ENCODE results near the gene RAD51B. TPM values are rescaled to one million over a fixed set of nuclear protein-coding genes. Genes with fewer than 3 reads are reported as not detected.

The RAD51B gene
- total RNA-seq, 4 donors from 2014 or later = 14.0 to 16.4 (median 14.8) TPM

DNA sequence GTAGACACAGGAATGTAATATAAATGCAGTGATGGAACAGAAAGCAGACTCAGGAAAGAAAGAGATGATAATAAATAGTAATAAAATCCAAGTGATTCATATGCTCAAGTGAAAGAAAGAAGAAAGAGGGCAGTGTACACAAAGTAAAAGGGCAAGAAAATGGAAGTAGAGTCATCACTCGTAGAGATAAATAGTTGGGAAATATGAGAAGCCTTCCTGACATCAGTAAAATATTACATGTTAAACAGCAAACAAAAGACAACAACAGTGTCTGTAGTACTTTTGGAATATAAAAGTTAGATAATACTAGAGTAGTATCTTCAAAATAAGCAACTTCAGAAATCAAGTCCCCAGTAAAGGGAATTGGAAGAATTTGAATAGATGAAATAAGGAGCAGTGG lies 412.3 kb downstream of the RAD51B start:
- no peaks in the 10 kb centered on the region for H3K27me3 ChIP-seq
- intact Hi-C loops (cut with DNase I) = no loop called here
- WGBS, 2 donors = 68 to 78% methylated on average over 1 of the region's 1 CpG
- no peak for TF ChIP-seq POLR2A (IDR thresholded peaks at IDR 0.05)
- TF ChIP-seq, protein P1, sequence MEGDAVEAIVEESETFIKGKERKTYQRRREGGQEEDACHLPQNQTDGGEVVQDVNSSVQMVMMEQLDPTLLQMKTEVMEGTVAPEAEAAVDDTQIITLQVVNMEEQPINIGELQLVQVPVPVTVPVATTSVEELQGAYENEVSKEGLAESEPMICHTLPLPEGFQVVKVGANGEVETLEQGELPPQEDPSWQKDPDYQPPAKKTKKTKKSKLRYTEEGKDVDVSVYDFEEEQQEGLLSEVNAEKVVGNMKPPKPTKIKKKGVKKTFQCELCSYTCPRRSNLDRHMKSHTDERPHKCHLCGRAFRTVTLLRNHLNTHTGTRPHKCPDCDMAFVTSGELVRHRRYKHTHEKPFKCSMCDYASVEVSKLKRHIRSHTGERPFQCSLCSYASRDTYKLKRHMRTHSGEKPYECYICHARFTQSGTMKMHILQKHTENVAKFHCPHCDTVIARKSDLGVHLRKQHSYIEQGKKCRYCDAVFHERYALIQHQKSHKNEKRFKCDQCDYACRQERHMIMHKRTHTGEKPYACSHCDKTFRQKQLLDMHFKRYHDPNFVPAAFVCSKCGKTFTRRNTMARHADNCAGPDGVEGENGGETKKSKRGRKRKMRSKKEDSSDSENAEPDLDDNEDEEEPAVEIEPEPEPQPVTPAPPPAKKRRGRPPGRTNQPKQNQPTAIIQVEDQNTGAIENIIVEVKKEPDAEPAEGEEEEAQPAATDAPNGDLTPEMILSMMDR (IDR thresholded peaks at IDR 0.05) = no peak
- no peak for DNase-seq
- H3K9me3 ChIP-seq = no peaks in the 10 kb centered on the region
- H3K4me3 ChIP-seq (replicated peaks in 1 of 3) = no peak overlapping the region
- H3K4me1 ChIP-seq = peaks cover 25 to 28% of the 10 kb centered on the region in 2 donors
- peak overlapping the region; percentile 74 to 91 (median 78) for H3K27ac ChIP-seq
- H3K36me3 ChIP-seq = no peaks in the 10 kb centered on the region

- Histone ChIP-seq H3K4me1 (peaks cover 30 to 31% of the 10 kb centered on the region in 2 donors), H3K4me3 (replicated peaks in 1 of 3) (no peak overlapping the region), H3K9me3 (no peaks in the 10 kb centered on the region), H3K27me3 (no peaks in the 10 kb centered on the region), H3K36me3 (no peaks in the 10 kb centered on the region), H3K27ac (peak overlapping the region; percentile 74 to 91 (median 78))
- WGBS, 2 donors = 32 to 55% methylated on average over 2 of the region's 2 CpGs
- intact Hi-C loops (cut with DNase I) = no loop called here
- DNase-seq = peak; percentile 42 to 67
- no peak for TF ChIP-seq POLR2A (IDR thresholded peaks at IDR 0.05)
- TF ChIP-seq, protein P1 (IDR thresholded peaks at IDR 0.05) = no peak
Measured at GRCh38 chr14:68232300-68233055, 412.9 kb downstream of the RAD51B start.

DNA sequence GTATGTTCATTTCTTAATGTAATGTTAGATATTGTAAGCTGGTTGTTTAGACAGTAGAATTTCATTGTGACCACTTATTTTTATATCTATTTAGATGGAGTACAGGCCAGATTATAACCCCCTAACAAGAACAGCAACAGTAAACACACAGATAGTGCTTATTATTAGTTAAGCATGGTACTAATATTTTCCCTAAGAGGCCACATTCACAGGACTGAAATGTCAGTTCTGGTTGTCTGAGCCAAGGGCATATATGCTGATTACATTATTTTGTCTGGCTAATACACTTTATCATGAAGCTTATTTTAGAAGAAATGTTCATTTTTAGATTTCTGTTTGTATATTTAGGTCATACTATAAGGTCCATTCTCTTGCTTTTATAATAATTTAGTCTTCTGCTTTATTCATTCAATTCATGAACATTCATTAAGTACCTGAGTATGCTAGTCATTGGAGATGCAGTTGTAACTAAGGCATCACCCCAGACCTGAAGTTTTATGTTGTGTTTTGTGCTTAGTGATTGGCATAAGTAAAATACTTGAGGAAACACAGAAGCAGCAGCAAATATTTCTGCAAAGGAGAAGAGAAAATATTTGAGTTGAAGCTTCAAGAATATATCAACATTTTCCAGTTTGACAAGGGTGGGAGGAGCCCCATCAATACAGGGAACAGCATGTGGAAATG lies 413.7 kb downstream of the RAD51B start:
- Histone ChIP-seq H3K4me1 (peaks cover 30 to 34% of the 10 kb centered on the region in 2 donors), H3K27me3 (no peaks in the 10 kb centered on the region), H3K36me3 (no peaks in the 10 kb centered on the region), H3K4me3 (replicated peaks in 1 of 3) (no peak overlapping the region), H3K27ac (peak overlapping the region; percentile 52 to 91 (median 78)), H3K9me3 (no peaks in the 10 kb centered on the region)
- no peak for DNase-seq
- TF ChIP-seq, protein P1 (IDR thresholded peaks at IDR 0.05) = no peak
- intact Hi-C loops (cut with DNase I) = no loop called here

DNA sequence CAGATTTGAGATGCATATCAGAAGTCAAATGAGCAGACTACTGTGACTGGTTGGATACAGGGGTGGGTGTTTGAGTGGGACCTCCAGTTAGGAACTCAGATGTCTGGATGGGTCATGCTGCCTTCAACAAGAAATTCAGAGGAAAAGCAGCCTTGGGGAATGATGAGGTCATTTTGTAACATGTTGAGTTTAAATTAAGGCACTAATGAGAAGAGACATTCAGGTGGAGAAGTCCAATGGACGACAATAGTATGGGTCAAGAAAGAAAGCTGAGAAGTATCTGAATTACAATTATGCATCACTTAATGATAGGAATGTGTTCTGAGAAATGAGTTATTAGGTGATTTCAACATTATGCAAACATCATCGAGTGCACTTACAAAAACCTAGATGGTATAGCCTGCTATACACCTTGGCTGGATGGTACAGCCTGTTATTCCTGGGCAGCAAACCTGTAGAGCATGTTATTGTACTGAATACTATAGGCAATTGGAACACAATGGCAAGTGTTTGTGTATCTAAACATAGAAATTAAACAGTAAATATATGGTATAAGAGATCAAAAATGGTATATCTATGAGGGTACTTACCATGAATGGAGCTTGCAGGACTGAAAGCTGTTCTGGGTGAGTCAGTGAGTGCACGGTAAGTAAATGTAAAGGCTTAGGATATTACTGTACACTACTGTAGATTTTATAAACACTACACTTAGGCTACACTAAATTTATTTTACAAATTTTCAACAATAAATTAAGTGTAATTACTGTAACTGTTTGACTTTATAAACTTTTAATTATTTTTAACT lies 414.7 kb downstream of the RAD51B start:
- intact Hi-C loops (cut with DNase I) = no loop called here
- H3K4me1 ChIP-seq = peaks cover 30 to 34% of the 10 kb centered on the region in 2 donors
- TF ChIP-seq, protein P1 (IDR thresholded peaks at IDR 0.05) = no peak
- no peak for TF ChIP-seq POLR2A (IDR thresholded peaks at IDR 0.05)

More for the DNA sequence above, 414.7 kb downstream of the RAD51B start:
- Histone ChIP-seq H3K9me3 (no peaks in the 10 kb centered on the region), H3K27ac (peak overlapping the region in 1 of 3 donors; percentile 91), H3K4me3 (replicated peaks in 1 of 3) (no peak overlapping the region), H3K27me3 (no peaks in the 10 kb centered on the region), H3K36me3 (no peaks in the 10 kb centered on the region)
- WGBS, 2 donors = 90 to 92% methylated on average over 3 of the region's 3 CpGs
- no peak for DNase-seq

All from thyroid gland (tissue), 4 donors.